Measurements from ENCODE around the gene DIABLO. TPM values are rescaled to one million over a fixed set of nuclear protein-coding genes. Genes with fewer than 3 reads are reported as not detected.
"Not testable (repeated sequence)": the region's sequence is repeated elsewhere in the genome, so short reads cannot be mapped to it uniquely, and the experiment has no call there.

Gene DIABLO
- total RNA-seq, 1 donor from 2014 or later, result 87.6 TPM

DNA sequence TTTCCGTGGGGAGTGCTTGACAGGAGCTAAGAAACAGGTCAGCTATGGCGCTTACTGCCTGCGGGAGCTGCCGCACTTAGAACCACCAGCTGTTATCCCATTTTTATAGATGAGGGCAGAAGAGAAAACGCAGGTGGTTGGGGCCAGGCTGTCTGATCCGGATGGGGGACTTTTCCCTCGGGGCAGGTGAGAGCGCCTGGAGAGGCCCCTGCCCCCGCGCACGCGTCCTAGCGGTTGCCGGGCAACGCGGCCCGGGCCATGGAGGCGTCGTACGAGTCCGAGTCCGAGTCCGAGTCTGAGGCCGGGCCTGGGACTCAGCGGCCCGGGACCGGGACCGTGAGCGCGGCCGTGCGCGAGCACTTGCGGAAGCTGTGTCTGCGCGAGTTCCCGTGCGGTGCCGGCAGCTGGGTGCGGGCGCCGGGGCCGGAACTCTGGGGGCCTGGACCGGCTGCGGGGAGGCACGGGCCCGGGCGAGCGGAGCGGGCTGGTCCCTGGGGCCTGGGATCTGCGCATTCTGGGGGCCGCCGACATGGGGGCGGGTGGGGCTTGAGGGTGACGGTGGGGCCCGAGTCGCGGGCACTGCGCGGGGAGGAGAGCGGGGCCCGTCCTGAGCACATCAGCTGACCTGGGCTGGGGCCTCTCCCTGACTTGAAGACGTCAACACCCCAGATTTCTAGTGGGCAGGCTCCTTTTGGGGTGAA lies 42.8 kb downstream of the DIABLO start, which contains the start of gene LRRC43:
Gene LRRC43 (plus strand): TSS at position 237 of the 701 bp plus-strand sequence. CDS start 22 bp downstream, at position 259.
- Mint-ChIP-seq H3K36me3 (ENCODE audit: low read depth, unreplicated experiment) (peaks cover 2% of the 10 kb centered on the region), H3K4me3 (ENCODE audit: unreplicated experiment) (peak within 1 kb of the TSS; percentile 80), H3K4me1 (ENCODE audit: low read depth, unreplicated experiment) (peaks cover 7% of the 10 kb centered on the region), H3K27me3 (ENCODE audit: low read depth, unreplicated experiment) (peaks cover 17% of the 10 kb centered on the region), H3K27ac (ENCODE audit: unreplicated experiment) (peak within 1 kb of the TSS; percentile 34), H3K9me3 (ENCODE audit: unreplicated experiment) (no peaks in the 10 kb centered on the region)
- H3K27ac ChIP-seq (ENCODE audit: low read depth, low read length), result no peak within 1 kb of the TSS
- H3K9me3 ChIP-seq (ENCODE audit: insufficient read depth, low read depth, low read length), result no peaks in the 10 kb centered on the region
- H3K4me2 ChIP-seq (ENCODE audit: low read length), result peak within 1 kb of the TSS; percentile 89
- peak; percentile 16 for DNase-seq (ENCODE audit: low read depth)
- TF ChIP-seq EZH2 (IDR thresholded peaks at IDR 0.05; ENCODE audit: insufficient read depth, low read length) (no peak), CTCF (IDR thresholded peaks at IDR 0.05; ENCODE audit: insufficient read depth, low read depth, low read length) (no peak)
- peak within 1 kb of the TSS; percentile 81 for H2AFZ ChIP-seq (ENCODE audit: low read depth, low read length)
- H3K4me3 ChIP-seq (ENCODE audit: insufficient read depth, low read depth, low read length), result peak within 1 kb of the TSS; percentile 52
- no peaks in the 10 kb centered on the region for H3K79me2 ChIP-seq (ENCODE audit: insufficient read depth, low read length)
- no peaks in the 10 kb centered on the region for H3K27me3 ChIP-seq (ENCODE audit: insufficient read depth, low read length)
- no peaks in the 10 kb centered on the region for H3K36me3 ChIP-seq (ENCODE audit: insufficient read depth, low read length)
- FAIRE-seq, result no peak
- H4K20me1 ChIP-seq (ENCODE audit: insufficient read depth, low read length), result no peaks in the 10 kb centered on the region
- peak within 1 kb of the TSS; percentile 43 for H3K9ac ChIP-seq (ENCODE audit: low read length)
- H3K4me1 ChIP-seq (ENCODE audit: insufficient read depth, low read length), result peaks cover 7% of the 10 kb centered on the region

GRCh38 chr12:122176473-122176872 lies 49.4 kb downstream of the DIABLO start:
- H3K27ac Mint-ChIP-seq (ENCODE audit: unreplicated experiment); H3K4me1 ChIP-seq (ENCODE audit: insufficient read depth, low read length); H3K4me3 Mint-ChIP-seq (ENCODE audit: unreplicated experiment); DNase-seq (ENCODE audit: low read depth); H3K79me2 ChIP-seq (ENCODE audit: insufficient read depth, low read length); H3K9me3 ChIP-seq (ENCODE audit: insufficient read depth, low read depth, low read length); H3K27ac ChIP-seq (ENCODE audit: low read depth, low read length); H3K9me3 Mint-ChIP-seq (ENCODE audit: unreplicated experiment); H2AFZ ChIP-seq (ENCODE audit: low read depth, low read length); H3K27me3 ChIP-seq (ENCODE audit: insufficient read depth, low read length); H3K4me3 ChIP-seq (ENCODE audit: insufficient read depth, low read depth, low read length); H4K20me1 ChIP-seq (ENCODE audit: insufficient read depth, low read length); H3K4me1 Mint-ChIP-seq (ENCODE audit: low read depth, unreplicated experiment); H3K9ac ChIP-seq (ENCODE audit: low read length); FAIRE-seq; H3K36me3 ChIP-seq (ENCODE audit: insufficient read depth, low read length); H3K4me2 ChIP-seq (ENCODE audit: low read length); H3K36me3 Mint-ChIP-seq (ENCODE audit: low read depth, unreplicated experiment): not testable (repeated sequence)
- peaks cover 21% of the 10 kb centered on the region for H3K27me3 Mint-ChIP-seq (ENCODE audit: low read depth, unreplicated experiment)

GRCh38 chr12:122174155-122174845 lies 51.6 kb downstream of the DIABLO start, which contains the start of gene IL31:
TSS of gene IL31 (minus strand) at chr12:122174221. CDS start at chr12:122174172, 49 bp downstream.
- no peaks in the 10 kb centered on the region for H3K9me3 ChIP-seq (ENCODE audit: insufficient read depth, low read depth, low read length)
- FAIRE-seq, result no peak
- no peak within 1 kb of the TSS for H3K4me3 Mint-ChIP-seq (ENCODE audit: unreplicated experiment)
- H3K4me1 ChIP-seq (ENCODE audit: insufficient read depth, low read length), result no peaks in the 10 kb centered on the region
- H3K4me2 ChIP-seq (ENCODE audit: low read length), result no peak within 1 kb of the TSS
- H3K27ac Mint-ChIP-seq (ENCODE audit: unreplicated experiment), result no peak within 1 kb of the TSS
- H3K27me3 Mint-ChIP-seq (ENCODE audit: low read depth, unreplicated experiment), result peaks cover 23% of the 10 kb centered on the region
- no peaks in the 10 kb centered on the region for H3K79me2 ChIP-seq (ENCODE audit: insufficient read depth, low read length)
- DNase-seq (ENCODE audit: low read depth), result no peak
- H3K4me3 ChIP-seq (ENCODE audit: insufficient read depth, low read depth, low read length), result no peak within 1 kb of the TSS
- H3K4me1 Mint-ChIP-seq (ENCODE audit: low read depth, unreplicated experiment), result no peaks in the 10 kb centered on the region
- no peak within 1 kb of the TSS for H2AFZ ChIP-seq (ENCODE audit: low read depth, low read length)
- TF ChIP-seq EZH2 (IDR thresholded peaks at IDR 0.05; ENCODE audit: insufficient read depth, low read length) (no peak), CTCF (IDR thresholded peaks at IDR 0.05; ENCODE audit: insufficient read depth, low read depth, low read length) (no peak)
- no peak within 1 kb of the TSS for H3K9ac ChIP-seq (ENCODE audit: low read length)
- H3K36me3 Mint-ChIP-seq (ENCODE audit: low read depth, unreplicated experiment), result peaks cover 2% of the 10 kb centered on the region
- H3K27me3 ChIP-seq (ENCODE audit: insufficient read depth, low read length), result peaks cover 3% of the 10 kb centered on the region
- H3K36me3 ChIP-seq (ENCODE audit: insufficient read depth, low read length), result no peaks in the 10 kb centered on the region
- no peak within 1 kb of the TSS for H3K27ac ChIP-seq (ENCODE audit: low read depth, low read length)
- no peaks in the 10 kb centered on the region for H4K20me1 ChIP-seq (ENCODE audit: insufficient read depth, low read length)
- no peaks in the 10 kb centered on the region for H3K9me3 Mint-ChIP-seq (ENCODE audit: unreplicated experiment)

Measured in astrocyte (in vitro differentiated cells and primary cell).